Measurements from ENCODE around the gene NEO1.

The NEO1 gene

DNA sequence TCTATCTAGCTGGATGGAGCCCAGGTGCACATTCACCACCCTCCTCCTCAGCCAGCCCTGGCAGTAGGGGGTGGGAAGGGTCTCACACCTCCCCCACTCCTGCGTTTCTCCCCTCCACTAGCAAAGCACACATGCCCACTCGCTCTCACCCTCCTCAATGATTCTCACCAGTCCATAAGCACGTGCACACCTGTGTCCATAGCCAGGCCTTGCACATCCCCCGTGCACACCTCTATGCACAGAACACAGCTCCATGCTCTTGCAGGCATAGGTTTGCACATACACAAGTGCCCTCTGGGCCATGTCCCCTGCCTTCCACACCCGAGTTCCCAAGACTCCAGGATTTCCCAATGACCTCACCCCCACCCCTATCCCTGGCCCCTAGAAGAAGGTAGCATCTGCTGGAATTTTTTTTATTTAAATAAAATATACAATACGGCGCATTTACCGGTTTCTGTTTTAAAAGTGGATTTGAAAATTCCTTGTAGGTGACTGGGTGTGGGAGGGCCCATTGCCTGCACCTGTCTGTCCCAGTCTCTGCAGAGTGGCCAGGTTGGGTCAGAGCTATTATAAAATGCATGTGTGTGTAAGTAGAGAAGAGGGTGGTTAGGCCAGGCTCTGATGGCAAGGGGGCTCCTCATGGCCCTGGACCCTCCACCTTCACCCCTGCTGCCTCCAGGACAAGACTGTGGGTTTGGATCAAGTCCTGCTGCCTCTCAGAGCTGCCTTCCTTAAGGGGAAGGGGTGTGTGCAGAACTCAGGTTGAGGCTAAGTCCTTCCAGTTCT is 267.4 kb downstream of the NEO1 start:
- Histone ChIP-seq H3K4me1 (ENCODE audit: control insufficient read depth in 1 of 2, insufficient read depth in 2 of 2, low read length in 2 of 2) (no peaks in the 10 kb centered on the region), H3K9me3 (ENCODE audit: control insufficient read depth in 1 of 2, low read length in 2 of 2) (no peaks in the 10 kb centered on the region), H3K27ac (ENCODE audit: low read length) (no peak overlapping the region), H3K36me3 (ENCODE audit: control insufficient read depth in 1 of 2, insufficient read depth in 2 of 2, low read length in 2 of 2) (no peaks in the 10 kb centered on the region), H3K27me3 (ENCODE audit: low read depth, low read length) (peaks cover 7% of the 10 kb centered on the region), H3K4me3 (ENCODE audit: low read depth in 1 of 2, low read length in 2 of 2) (no peak overlapping the region)

GRCh38 chr15:73320619-73321180 is 268.4 kb downstream of the NEO1 start:
- Histone ChIP-seq H3K27ac (ENCODE audit: low read length) (no peak overlapping the region), H3K9me3 (ENCODE audit: control insufficient read depth in 1 of 2, low read length in 2 of 2) (no peaks in the 10 kb centered on the region), H3K4me1 (ENCODE audit: control insufficient read depth in 1 of 2, insufficient read depth in 2 of 2, low read length in 2 of 2) (no peaks in the 10 kb centered on the region), H3K4me3 (ENCODE audit: low read depth in 1 of 2, low read length in 2 of 2) (no peak overlapping the region), H3K27me3 (ENCODE audit: low read depth, low read length) (peaks cover 7% of the 10 kb centered on the region), H3K36me3 (ENCODE audit: control insufficient read depth in 1 of 2, insufficient read depth in 2 of 2, low read length in 2 of 2) (no peaks in the 10 kb centered on the region)

GRCh38 chr15:73321496-73322450 is 269.5 kb downstream of the NEO1 start:
- Histone ChIP-seq H3K4me3 (ENCODE audit: low read depth in 1 of 2, low read length in 2 of 2) (no peak overlapping the region), H3K27ac (ENCODE audit: low read length) (no peak overlapping the region), H3K27me3 (ENCODE audit: low read depth, low read length) (peaks cover 7% of the 10 kb centered on the region), H3K9me3 (ENCODE audit: control insufficient read depth in 1 of 2, low read length in 2 of 2) (no peaks in the 10 kb centered on the region), H3K4me1 (ENCODE audit: control insufficient read depth in 1 of 2, insufficient read depth in 2 of 2, low read length in 2 of 2) (no peaks in the 10 kb centered on the region), H3K36me3 (ENCODE audit: control insufficient read depth in 1 of 2, insufficient read depth in 2 of 2, low read length in 2 of 2) (no peaks in the 10 kb centered on the region)

DNA sequence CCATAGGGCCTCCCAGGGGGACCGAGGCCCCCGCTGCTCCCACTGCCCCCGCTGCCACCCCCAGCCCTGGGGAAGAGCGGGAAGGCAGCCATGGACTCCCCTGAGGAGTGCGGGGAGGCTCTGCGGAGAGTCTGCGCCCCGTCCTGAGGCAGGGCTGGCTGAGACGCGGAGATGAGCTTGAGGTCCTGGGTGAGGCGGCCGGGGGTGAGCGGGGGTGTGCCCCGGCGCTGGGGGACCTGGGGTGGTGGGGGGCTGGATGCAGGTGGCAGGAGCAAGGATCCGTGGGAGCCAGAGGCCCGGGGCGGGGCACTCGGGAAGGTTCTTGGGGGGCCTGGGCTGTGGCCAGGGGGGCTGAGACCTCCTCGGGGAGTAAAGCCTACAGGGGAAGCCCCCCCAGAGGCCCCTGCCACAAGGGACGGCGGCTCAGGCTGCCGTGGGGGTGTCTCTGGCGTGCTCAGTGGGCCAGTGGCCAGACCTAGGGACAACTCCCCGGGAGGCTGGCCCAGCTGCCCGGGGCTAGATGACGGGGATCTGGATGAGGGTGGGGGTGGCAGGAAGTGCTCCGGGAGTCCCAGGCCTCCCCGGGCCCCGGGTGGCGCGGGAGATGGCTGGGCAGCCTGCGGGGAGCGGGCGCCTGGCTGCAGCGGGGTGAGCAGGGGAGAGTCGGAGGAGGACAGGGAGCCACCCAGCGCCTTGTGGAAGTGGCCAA is 270.6 kb downstream of the NEO1 start:
- peaks cover 7% of the 10 kb centered on the region for H3K27me3 ChIP-seq (ENCODE audit: low read depth, low read length)
- H3K27ac ChIP-seq (ENCODE audit: low read length) = no peak overlapping the region
- H3K9me3 ChIP-seq (ENCODE audit: control insufficient read depth in 1 of 2, low read length in 2 of 2) = no peaks in the 10 kb centered on the region
- no peaks in the 10 kb centered on the region for H3K4me1 ChIP-seq (ENCODE audit: control insufficient read depth in 1 of 2, insufficient read depth in 2 of 2, low read length in 2 of 2)
- H3K4me3 ChIP-seq (ENCODE audit: low read depth in 1 of 2, low read length in 2 of 2) = no peak overlapping the region
- H3K36me3 ChIP-seq (ENCODE audit: control insufficient read depth in 1 of 2, insufficient read depth in 2 of 2, low read length in 2 of 2) = no peaks in the 10 kb centered on the region

GRCh38 chr15:73323374-73323955 is 271.2 kb downstream of the NEO1 start:
- Histone ChIP-seq H3K4me1 (ENCODE audit: control insufficient read depth in 1 of 2, insufficient read depth in 2 of 2, low read length in 2 of 2) (no peaks in the 10 kb centered on the region), H3K4me3 (ENCODE audit: low read depth in 1 of 2, low read length in 2 of 2) (no peak overlapping the region), H3K9me3 (ENCODE audit: control insufficient read depth in 1 of 2, low read length in 2 of 2) (no peaks in the 10 kb centered on the region), H3K27ac (ENCODE audit: low read length) (no peak overlapping the region), H3K36me3 (ENCODE audit: control insufficient read depth in 1 of 2, insufficient read depth in 2 of 2, low read length in 2 of 2) (no peaks in the 10 kb centered on the region), H3K27me3 (ENCODE audit: low read depth, low read length) (peaks cover 7% of the 10 kb centered on the region)

- Histone ChIP-seq H3K9me3 (ENCODE audit: control insufficient read depth in 1 of 2, low read length in 2 of 2) (no peaks in the 10 kb centered on the region), H3K27me3 (ENCODE audit: low read depth, low read length) (peaks cover 7% of the 10 kb centered on the region), H3K4me3 (ENCODE audit: low read depth in 1 of 2, low read length in 2 of 2) (no peak overlapping the region), H3K36me3 (ENCODE audit: control insufficient read depth in 1 of 2, insufficient read depth in 2 of 2, low read length in 2 of 2) (no peaks in the 10 kb centered on the region), H3K27ac (ENCODE audit: low read length) (no peak overlapping the region), H3K4me1 (ENCODE audit: control insufficient read depth in 1 of 2, insufficient read depth in 2 of 2, low read length in 2 of 2) (no peaks in the 10 kb centered on the region)
Measured at GRCh38 chr15:73323956-73324355, 271.7 kb downstream of the NEO1 start.

- H3K4me3 ChIP-seq (ENCODE audit: low read depth in 1 of 2, low read length in 2 of 2) = no peak overlapping the region
- H3K4me1 ChIP-seq (ENCODE audit: control insufficient read depth in 1 of 2, insufficient read depth in 2 of 2, low read length in 2 of 2) = no peaks in the 10 kb centered on the region
- no peaks in the 10 kb centered on the region for H3K9me3 ChIP-seq (ENCODE audit: control insufficient read depth in 1 of 2, low read length in 2 of 2)
- peaks cover 7% of the 10 kb centered on the region for H3K27me3 ChIP-seq (ENCODE audit: low read depth, low read length)
- H3K27ac ChIP-seq (ENCODE audit: low read length) = no peak overlapping the region
- no peaks in the 10 kb centered on the region for H3K36me3 ChIP-seq (ENCODE audit: control insufficient read depth in 1 of 2, insufficient read depth in 2 of 2, low read length in 2 of 2)
Measured at GRCh38 chr15:73324496-73325170, 272.4 kb downstream of the NEO1 start.

- Histone ChIP-seq H3K9me3 (ENCODE audit: control insufficient read depth in 1 of 2, low read length in 2 of 2) (no peaks in the 10 kb centered on the region), H3K27ac (ENCODE audit: low read length) (no peak overlapping the region), H3K36me3 (ENCODE audit: control insufficient read depth in 1 of 2, insufficient read depth in 2 of 2, low read length in 2 of 2) (no peaks in the 10 kb centered on the region), H3K4me1 (ENCODE audit: control insufficient read depth in 1 of 2, insufficient read depth in 2 of 2, low read length in 2 of 2) (no peaks in the 10 kb centered on the region), H3K27me3 (ENCODE audit: low read depth, low read length) (peaks cover 1% of the 10 kb centered on the region), H3K4me3 (ENCODE audit: low read depth in 1 of 2, low read length in 2 of 2) (no peak overlapping the region)
Measured at GRCh38 chr15:73325191-73325861, 273.1 kb downstream of the NEO1 start.

GRCh38 chr15:73326157-73326556 is 273.9 kb downstream of the NEO1 start:
- no peaks in the 10 kb centered on the region for H3K4me1 ChIP-seq (ENCODE audit: control insufficient read depth in 1 of 2, insufficient read depth in 2 of 2, low read length in 2 of 2)
- no peaks in the 10 kb centered on the region for H3K27me3 ChIP-seq (ENCODE audit: low read depth, low read length)
- no peaks in the 10 kb centered on the region for H3K9me3 ChIP-seq (ENCODE audit: control insufficient read depth in 1 of 2, low read length in 2 of 2)
- no peaks in the 10 kb centered on the region for H3K36me3 ChIP-seq (ENCODE audit: control insufficient read depth in 1 of 2, insufficient read depth in 2 of 2, low read length in 2 of 2)
- no peak overlapping the region for H3K27ac ChIP-seq (ENCODE audit: low read length)
- no peak overlapping the region for H3K4me3 ChIP-seq (ENCODE audit: low read depth in 1 of 2, low read length in 2 of 2)

Data from muscle layer of duodenum (tissue), 2 donors.